Spleen (tissue), 7 donors: ENCODE results near the gene PKHD1.

Source experiments
- CTCF ChIP-seq, 11 experiments: fragments of 200-600 bp in 7 of 11; fragments of 450-650 bp in 4 of 11; sonication (generic) in 4 of 11; IDR thresholded peaks in 8 of 11; conservative IDR thresholded peaks in 3 of 11; 1 replicate in 7 of 11; 2 replicates in 4 of 11; pipeline versions ENCODE4 v1.4.0 to v1.8.0; 2016 to 2021; ENCODE audit warnings: antibody characterized with exemption in 11 of 11, inconsistent platforms in 4 of 11, mild to moderate bottlenecking in 1 of 11
- POLR2AphosphoS5 ChIP-seq, 3 donors: sonication (generic); formaldehyde crosslinking; IDR thresholded peaks; one replicate each; pipeline ENCODE4 v1.5.1; 2017; ENCODE audit warnings: antibody characterized with exemption in 3 of 3
- donor health status: DM: no; HTN: no; CAD: no; lungs with moderate emphysema.
- donor health status: DM: no; HTN: no; CAD: no.
- donor health status: DM: no; HTN: no; CAD: no.

GRCh38 chr6:51951924-51952323, 135.5 kb downstream of the PKHD1 start:
- TF ChIP-seq CTCF (IDR thresholded peaks at IDR 0.05 in 8 of 11, conservative IDR thresholded peaks at IDR 0.05 in 3 of 11): no peak
- no peak for TF ChIP-seq POLR2AphosphoS5 (IDR thresholded peaks at IDR 0.05)
